Measurements from ENCODE around the gene HYDIN. TPM values are rescaled to one million over a fixed set of nuclear protein-coding genes. Genes with fewer than 3 reads are reported as not detected.

HYDIN gene
- total RNA-seq, 2 experiments from 2014 or later = not detected

- DNase-seq (no peak), ATAC-seq (no peak)
- Mint-ChIP-seq H3K4me3 (no peak overlapping the region), H3K27me3 (ENCODE audit: low read depth) (no peaks in the 10 kb centered on the region), H3K36me3 (ENCODE audit: low read depth) (peaks cover 3% of the 10 kb centered on the region), H3K4me1 (ENCODE audit: low read depth) (peaks cover 2% of the 10 kb centered on the region), H3K9me3 (ENCODE audit: insufficient read depth) (no peaks in the 10 kb centered on the region), H3K27ac (no peak overlapping the region)
- CTCF ChIA-PET = interaction anchor here (2.4 kb wide), 1 partner anchor 111 kb away, joined by 5 read pairs; no protein-coding TSS in a partner anchor
- POLR2A ChIA-PET = no interaction called here
Measured at GRCh38 chr16:70764632-70765031, 465.9 kb downstream of the HYDIN start.

DNA sequence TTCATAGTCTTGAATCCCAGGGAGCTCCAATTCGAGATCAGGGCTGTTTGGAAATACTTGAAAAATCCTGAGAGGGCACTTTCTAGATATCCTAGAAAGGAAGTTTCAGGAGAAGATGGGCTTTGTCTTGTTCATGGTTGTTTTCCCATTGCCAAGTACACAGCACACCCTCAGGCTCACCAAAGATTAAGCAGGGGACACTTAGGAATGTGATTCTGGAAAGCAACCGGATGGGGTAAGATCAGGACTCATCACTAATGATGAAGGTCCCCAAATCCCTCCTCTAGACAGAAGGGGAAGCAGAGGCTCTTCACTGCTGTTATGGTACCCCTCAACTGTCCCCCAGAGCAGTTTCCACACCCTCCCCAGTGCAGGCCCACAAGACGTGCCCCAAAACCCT is 470.3 kb downstream of the HYDIN start:
- Mint-ChIP-seq H3K27me3 (ENCODE audit: low read depth) (no peaks in the 10 kb centered on the region), H3K9me3 (ENCODE audit: insufficient read depth) (no peaks in the 10 kb centered on the region), H3K4me3 (no peak overlapping the region), H3K4me1 (ENCODE audit: low read depth) (peaks cover 2% of the 10 kb centered on the region), H3K27ac (peak overlapping the region; percentile 30), H3K36me3 (ENCODE audit: low read depth) (peaks cover 9% of the 10 kb centered on the region)
- POLR2A ChIA-PET = interaction anchor here (1.0 kb wide), 1 partner anchor 23 kb away, joined by 3 read pairs; no protein-coding TSS in a partner anchor
- CTCF ChIA-PET = interaction anchor here (1.0 to 1.2 kb wide), 3 partner anchors 8 to 11 kb away, joined by 3 to 5 read pairs (median 4); no protein-coding TSS in a partner anchor
- no peak for ATAC-seq
- no peak for DNase-seq

GRCh38 chr16:70759666-70760065 is 470.9 kb downstream of the HYDIN start:
- H3K4me3 Mint-ChIP-seq = no peak overlapping the region
- ATAC-seq = no peak
- CTCF ChIA-PET = interaction anchor here (1.0 to 1.2 kb wide), 3 partner anchors 9 to 12 kb away, joined by 3 to 5 read pairs (median 4); no protein-coding TSS in a partner anchor
- peaks cover 11% of the 10 kb centered on the region for H3K36me3 Mint-ChIP-seq (ENCODE audit: low read depth)
- DNase-seq = no peak
- no peaks in the 10 kb centered on the region for H3K9me3 Mint-ChIP-seq (ENCODE audit: insufficient read depth)
- H3K27me3 Mint-ChIP-seq (ENCODE audit: low read depth) = no peaks in the 10 kb centered on the region
- H3K27ac Mint-ChIP-seq = no peak overlapping the region
- H3K4me1 Mint-ChIP-seq (ENCODE audit: low read depth) = peaks cover 2% of the 10 kb centered on the region
- POLR2A ChIA-PET = interaction anchor here (1.0 kb wide), 1 partner anchor 22 kb away, joined by 3 read pairs; no protein-coding TSS in a partner anchor

DNA sequence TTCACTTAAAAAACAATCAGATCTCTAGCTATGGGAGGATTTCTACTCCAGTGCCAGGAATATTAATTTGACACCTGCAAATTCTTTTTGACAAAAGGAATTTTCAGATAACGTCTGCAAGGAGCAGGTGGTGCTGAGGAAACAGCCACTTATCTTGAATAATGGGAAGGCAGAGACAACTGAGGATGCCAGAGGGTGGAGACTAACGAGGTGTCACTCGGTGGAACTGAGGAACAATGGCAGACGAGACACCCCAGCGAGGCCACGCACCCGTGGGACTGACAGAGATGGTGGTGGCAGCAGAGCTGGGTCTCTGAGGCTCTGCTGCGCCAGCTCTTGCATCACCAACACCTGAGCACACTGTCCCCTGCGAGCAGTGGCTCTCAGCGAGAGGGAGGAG is 471.7 kb downstream of the HYDIN start:
- CTCF ChIA-PET = interaction anchor here (0.8 kb wide), 1 partner anchor 13 kb away, joined by 5 read pairs; no protein-coding TSS in a partner anchor
- no peak overlapping the region for H3K27ac Mint-ChIP-seq

More for the DNA sequence above, 471.7 kb downstream of the HYDIN start:
- ATAC-seq = no peak
- no peaks in the 10 kb centered on the region for H3K27me3 Mint-ChIP-seq (ENCODE audit: low read depth)
- H3K4me3 Mint-ChIP-seq = no peak overlapping the region
- no peaks in the 10 kb centered on the region for H3K9me3 Mint-ChIP-seq (ENCODE audit: insufficient read depth)
- peaks cover 2% of the 10 kb centered on the region for H3K4me1 Mint-ChIP-seq (ENCODE audit: low read depth)
- POLR2A ChIA-PET = no interaction called here
- peaks cover 12% of the 10 kb centered on the region for H3K36me3 Mint-ChIP-seq (ENCODE audit: low read depth)
- no peak for DNase-seq

Other genes with a start within 250 kb of the HYDIN start
- gene CMTR2, start 58.7 kb upstream of the HYDIN start, total RNA-seq = 10 to 100 TPM; 15.8 to 18.5 TPM
- gene CALB2, start 128.0 kb upstream of the HYDIN start, total RNA-seq = not detected
- not detected for gene TLE7, start 211.3 kb upstream of the HYDIN start, total RNA-seq
- 1 to 10 TPM; 7.9 to 8.7 TPM for gene ZNF23, start 231.5 kb upstream of the HYDIN start, total RNA-seq